Right atrium auricular region (tissue), 2 donors: Measurements from ENCODE around the gene PGF. TPM values are rescaled to one million over a fixed set of nuclear protein-coding genes. Genes with fewer than 3 reads are reported as not detected.

Experiments
- DNase-seq: peaks from one replicate; pipeline ENCODE4 v3.0.0-alpha.2; 2019; ENCODE audit warnings: low spot score
- H3K27ac ChIP-seq, 2 donors: fragments of 200-600 bp; sonication (generic); 1 replicate in 1 of 2; 2 replicates in 1 of 2; pipeline ENCODE4 v1.5.1; 2016 to 2019
- H3K27me3 ChIP-seq, 2 donors: fragments of 200-600 bp; sonication (generic); one replicate each; pipeline versions ENCODE4 v1.5.1 to v1.6.0; 2017 to 2019
- H3K36me3 ChIP-seq: fragments of 200-600 bp; sonication (generic); one replicate; pipeline ENCODE4 v1.5.1; 2016
- H3K4me1 ChIP-seq, 2 donors: fragments of 200-600 bp; sonication (generic); one replicate each; pipeline versions ENCODE4 v1.5.1 to v1.6.0; 2017 to 2019
- H3K4me3 ChIP-seq, 2 donors: fragments of 200-600 bp; sonication (generic); 1 replicate in 1 of 2; 2 replicates in 1 of 2; pipeline ENCODE4 v1.5.1; 2017 to 2019; ENCODE audit warnings: mild to moderate bottlenecking in 1 of 2, moderate library complexity in 1 of 2
- H3K9me3 ChIP-seq, 2 donors: fragments of 200-600 bp; sonication (generic); one replicate each; pipeline ENCODE4 v1.5.1; 2019
- total RNA-seq, 2 donors: library from RNA; depleted of rRNA; stranded (reverse); fragments of >200 nt; gene quantifications; one replicate each; pipeline ENCODE4 v1.1.0, GENCODE V29; 2016
- TF ChIP-seq, protein P1 (sequence below), 2 donors: fragments of 200-600 bp; sonication (generic); IDR thresholded peaks; one replicate each; pipeline ENCODE4 v1.5.1; 2019; ENCODE audit warnings: antibody characterized with exemption in 2 of 2

PGF gene
- total RNA-seq, 2 donors from 2014 or later: 3.3 to 7.0 TPM

DNA sequence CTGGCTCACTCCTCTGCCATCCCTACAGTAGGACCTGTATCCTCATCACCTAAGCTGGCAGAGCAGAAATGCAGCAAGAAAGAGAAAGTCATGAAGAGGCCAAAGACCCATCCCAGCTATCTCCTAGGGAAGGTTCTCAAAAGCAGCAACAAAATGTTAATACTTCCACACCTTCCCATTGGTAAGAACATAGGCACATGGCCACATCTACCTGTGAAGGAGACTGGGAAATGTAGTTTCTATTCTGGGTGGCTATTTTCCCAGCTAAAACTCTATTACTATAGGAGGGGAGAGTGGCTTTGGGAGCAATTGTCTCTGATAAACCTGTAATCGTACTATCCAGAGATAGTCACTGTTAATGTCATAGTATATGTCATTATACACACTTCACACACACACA, 33.6 kb upstream of the PGF start:
- Histone ChIP-seq H3K4me3 (no peak overlapping the region), H3K4me1 (no peaks in the 10 kb centered on the region), H3K27ac (no peak overlapping the region), H3K9me3 (no peaks in the 10 kb centered on the region), H3K27me3 (no peaks in the 10 kb centered on the region), H3K36me3 (no peaks in the 10 kb centered on the region)
- TF ChIP-seq, protein P1, sequence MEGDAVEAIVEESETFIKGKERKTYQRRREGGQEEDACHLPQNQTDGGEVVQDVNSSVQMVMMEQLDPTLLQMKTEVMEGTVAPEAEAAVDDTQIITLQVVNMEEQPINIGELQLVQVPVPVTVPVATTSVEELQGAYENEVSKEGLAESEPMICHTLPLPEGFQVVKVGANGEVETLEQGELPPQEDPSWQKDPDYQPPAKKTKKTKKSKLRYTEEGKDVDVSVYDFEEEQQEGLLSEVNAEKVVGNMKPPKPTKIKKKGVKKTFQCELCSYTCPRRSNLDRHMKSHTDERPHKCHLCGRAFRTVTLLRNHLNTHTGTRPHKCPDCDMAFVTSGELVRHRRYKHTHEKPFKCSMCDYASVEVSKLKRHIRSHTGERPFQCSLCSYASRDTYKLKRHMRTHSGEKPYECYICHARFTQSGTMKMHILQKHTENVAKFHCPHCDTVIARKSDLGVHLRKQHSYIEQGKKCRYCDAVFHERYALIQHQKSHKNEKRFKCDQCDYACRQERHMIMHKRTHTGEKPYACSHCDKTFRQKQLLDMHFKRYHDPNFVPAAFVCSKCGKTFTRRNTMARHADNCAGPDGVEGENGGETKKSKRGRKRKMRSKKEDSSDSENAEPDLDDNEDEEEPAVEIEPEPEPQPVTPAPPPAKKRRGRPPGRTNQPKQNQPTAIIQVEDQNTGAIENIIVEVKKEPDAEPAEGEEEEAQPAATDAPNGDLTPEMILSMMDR (IDR thresholded peaks at IDR 0.05): no peak
- no peak for DNase-seq

DNA sequence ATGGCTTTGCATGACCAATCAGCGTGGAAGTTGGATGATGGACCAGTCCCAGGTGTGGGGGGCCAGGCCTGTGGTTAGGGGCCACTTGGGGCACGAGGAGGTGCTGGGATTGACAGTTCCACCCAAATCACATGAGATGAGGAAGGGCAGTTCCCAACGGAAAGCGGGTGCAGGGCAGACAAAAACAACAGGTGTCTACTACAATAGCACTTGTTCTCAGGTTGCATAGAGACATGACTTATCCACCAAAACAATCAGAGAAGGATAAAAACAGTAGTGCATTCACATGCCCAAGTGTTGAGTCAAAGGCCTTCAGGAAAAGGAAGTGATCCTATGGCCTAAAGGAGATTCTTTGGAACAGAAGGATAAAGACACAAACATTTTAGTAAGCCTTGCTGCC, 32.7 kb upstream of the PGF start:
- H3K27ac ChIP-seq: no peak overlapping the region
- H3K36me3 ChIP-seq: no peaks in the 10 kb centered on the region
- no peak overlapping the region for H3K4me3 ChIP-seq
- H3K27me3 ChIP-seq: no peaks in the 10 kb centered on the region
- TF ChIP-seq, protein P1 (IDR thresholded peaks at IDR 0.05): no peak
- no peaks in the 10 kb centered on the region for H3K9me3 ChIP-seq
- H3K4me1 ChIP-seq: no peaks in the 10 kb centered on the region
- DNase-seq: no peak

DNA sequence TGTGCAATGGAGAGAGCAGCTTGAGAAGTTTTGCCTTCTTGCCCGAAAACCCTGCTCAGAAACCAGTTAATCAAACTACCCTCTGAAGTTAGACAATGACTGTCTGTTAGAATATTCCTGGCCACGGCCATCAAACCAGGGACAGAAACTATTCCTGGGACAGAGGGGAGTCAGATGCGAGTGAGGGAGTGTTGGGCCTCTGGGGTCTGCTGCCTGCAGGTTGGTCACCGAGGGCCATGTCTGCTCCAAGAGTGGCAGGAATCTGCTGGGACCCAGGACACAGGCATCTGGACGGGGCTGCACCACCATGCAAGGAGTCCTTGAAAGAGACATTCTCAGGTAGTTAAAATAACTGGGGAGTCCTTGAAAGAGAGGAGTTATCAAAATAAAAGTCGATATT, 30.4 kb upstream of the PGF start:
- no peak overlapping the region for H3K4me3 ChIP-seq
- H3K27me3 ChIP-seq: no peaks in the 10 kb centered on the region
- no peaks in the 10 kb centered on the region for H3K36me3 ChIP-seq
- H3K9me3 ChIP-seq: no peaks in the 10 kb centered on the region
- TF ChIP-seq, protein P1 (IDR thresholded peaks at IDR 0.05): no peak
- H3K4me1 ChIP-seq: peaks cover 0 to 9% of the 10 kb centered on the region in 2 donors
- no peak overlapping the region for H3K27ac ChIP-seq
- no peak for DNase-seq

DNA sequence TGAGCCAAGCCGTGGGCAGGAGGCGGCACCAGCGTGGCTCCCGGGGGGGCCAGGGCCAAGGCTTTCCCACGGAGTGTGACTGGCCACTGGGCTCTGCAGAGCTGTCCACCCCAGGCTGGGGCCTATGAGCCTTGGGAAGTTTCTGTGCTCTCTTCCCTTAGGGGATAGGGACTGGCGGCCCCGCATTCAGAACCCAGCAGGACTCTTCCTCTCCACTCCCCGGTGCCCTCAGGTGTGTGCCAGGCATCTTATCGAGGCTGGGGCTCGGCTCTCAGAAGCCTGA, 29.6 kb upstream of the PGF start:
- Histone ChIP-seq H3K4me3 (no peak overlapping the region), H3K9me3 (no peaks in the 10 kb centered on the region), H3K36me3 (no peaks in the 10 kb centered on the region), H3K4me1 (peaks cover 0 to 10% of the 10 kb centered on the region in 2 donors), H3K27ac (no peak overlapping the region), H3K27me3 (no peaks in the 10 kb centered on the region)
- TF ChIP-seq, protein P1 (IDR thresholded peaks at IDR 0.05): no peak
- DNase-seq: no peak

DNA sequence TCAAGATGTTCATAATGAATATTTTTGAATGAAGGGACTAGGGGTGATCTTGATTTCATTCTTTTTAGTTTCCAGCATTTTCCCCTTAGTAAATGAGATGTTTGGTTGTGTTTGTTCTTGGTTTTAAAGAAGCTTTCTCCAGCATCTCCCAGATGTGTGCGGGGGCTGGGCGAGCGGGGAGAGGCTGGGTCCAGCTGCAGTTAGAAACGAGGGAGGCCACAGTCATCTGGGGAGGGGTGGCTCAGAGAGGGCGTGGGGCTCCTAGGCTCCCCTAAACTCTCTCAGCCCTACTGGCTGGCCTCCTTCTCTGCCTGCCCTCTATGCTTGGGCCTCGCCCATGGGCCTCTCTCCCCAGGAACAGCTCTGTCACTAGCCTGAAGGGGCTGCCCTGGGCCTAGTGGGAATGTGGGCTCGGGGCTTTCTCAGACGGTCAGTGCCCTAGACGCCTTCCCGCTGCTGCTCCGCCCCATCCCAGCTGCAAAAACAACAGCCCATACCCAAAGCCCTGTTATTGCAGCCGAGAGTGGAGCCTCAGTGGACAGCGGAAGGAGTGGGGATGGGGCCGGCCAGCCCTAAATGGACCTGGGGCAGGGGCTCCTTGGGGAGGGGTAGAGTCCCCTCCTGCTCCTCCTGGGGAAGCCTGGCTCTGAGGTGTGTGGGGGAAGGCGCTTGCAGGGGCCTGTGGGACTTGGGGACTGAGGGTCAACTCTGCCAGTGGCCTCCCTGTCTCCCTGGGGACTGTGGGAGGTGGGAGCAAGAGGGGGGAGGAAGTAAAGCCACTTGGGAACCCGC, 29.0 kb upstream of the PGF start:
- Histone ChIP-seq H3K9me3 (no peaks in the 10 kb centered on the region), H3K36me3 (no peaks in the 10 kb centered on the region), H3K4me1 (peaks cover 0 to 10% of the 10 kb centered on the region in 2 donors), H3K27ac (no peak overlapping the region), H3K27me3 (no peaks in the 10 kb centered on the region), H3K4me3 (no peak overlapping the region)
- TF ChIP-seq, protein P1 (IDR thresholded peaks at IDR 0.05): no peak
- no peak for DNase-seq

DNA sequence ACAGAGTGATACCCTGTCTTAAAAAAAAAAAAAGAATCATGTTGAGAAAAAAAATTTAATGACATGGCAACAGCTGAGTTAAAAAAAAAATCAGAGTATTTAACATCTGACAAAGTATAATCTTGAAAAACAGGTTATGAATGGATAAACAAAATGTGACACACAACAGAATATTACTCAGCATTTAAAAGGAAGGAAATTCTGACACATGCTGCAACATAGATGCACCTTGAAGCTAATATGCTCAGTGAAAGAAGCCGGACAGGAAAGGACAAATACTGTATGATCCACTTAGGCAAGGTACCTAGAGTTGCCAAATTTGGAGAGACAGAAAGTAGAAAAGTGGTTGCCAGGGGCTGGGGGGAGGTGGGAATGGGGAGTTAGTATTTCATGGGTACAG, 27.9 kb upstream of the PGF start:
- H3K27ac ChIP-seq: no peak overlapping the region

More for the DNA sequence above, 27.9 kb upstream of the PGF start:
- H3K27me3 ChIP-seq: no peaks in the 10 kb centered on the region
- no peaks in the 10 kb centered on the region for H3K36me3 ChIP-seq
- TF ChIP-seq, protein P1 (IDR thresholded peaks at IDR 0.05): no peak
- H3K9me3 ChIP-seq: no peaks in the 10 kb centered on the region
- DNase-seq: no peak
- H3K4me1 ChIP-seq: peaks cover 0 to 14% of the 10 kb centered on the region in 2 donors
- H3K4me3 ChIP-seq: no peak overlapping the region
